ENCODE measurements around the gene DIP2C.
A peak's percentile ranks its signal among the peaks of the same experiment; 100 is the strongest.
"Not testable (repeated sequence)": the region's sequence is repeated elsewhere in the genome, so short reads cannot be mapped to it uniquely, and the experiment has no call there.

The DIP2C gene

DNA sequence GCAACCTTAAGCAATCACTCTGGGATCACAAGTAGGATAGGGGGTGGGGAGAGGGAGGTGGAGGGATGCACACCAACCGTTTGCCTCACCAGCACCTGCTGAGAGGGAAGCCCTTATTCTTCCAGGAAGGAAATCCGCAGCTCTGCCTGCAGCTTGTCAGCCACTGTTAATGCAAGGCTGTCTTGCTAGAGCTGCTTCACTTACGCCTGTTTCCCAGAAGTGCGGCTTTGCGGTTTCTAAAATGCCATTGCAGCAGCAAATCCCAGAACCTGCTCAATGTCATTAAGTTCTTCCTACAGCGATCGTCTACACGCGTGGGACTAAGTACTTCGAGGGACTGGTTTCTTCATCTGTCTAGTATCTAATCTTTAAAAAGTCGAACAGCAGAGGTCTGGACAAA is 363.1 kb downstream of the DIP2C start:
- DNase-seq (ENCODE audit: low spot score), result no peak

DNA sequence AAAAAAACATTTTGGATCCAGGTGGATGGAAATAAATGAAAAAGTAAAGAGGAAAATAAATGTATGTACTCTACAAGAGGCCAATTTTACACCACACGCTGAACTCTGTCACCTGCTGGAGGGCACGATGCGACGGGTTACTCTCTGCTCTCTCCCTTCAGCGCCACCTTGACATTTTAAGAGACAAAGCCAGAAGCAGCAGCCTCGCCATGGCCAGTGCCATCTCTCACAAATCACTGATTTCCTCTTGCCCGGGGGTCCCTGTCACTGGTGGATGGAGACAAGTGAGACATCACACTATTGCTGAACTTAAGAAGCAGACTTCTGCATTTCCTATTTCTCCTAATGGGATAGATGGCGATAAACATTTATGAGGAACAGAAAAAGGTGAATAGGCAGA is 364.2 kb downstream of the DIP2C start:
- DNase-seq (ENCODE audit: low spot score), result no peak

DNA sequence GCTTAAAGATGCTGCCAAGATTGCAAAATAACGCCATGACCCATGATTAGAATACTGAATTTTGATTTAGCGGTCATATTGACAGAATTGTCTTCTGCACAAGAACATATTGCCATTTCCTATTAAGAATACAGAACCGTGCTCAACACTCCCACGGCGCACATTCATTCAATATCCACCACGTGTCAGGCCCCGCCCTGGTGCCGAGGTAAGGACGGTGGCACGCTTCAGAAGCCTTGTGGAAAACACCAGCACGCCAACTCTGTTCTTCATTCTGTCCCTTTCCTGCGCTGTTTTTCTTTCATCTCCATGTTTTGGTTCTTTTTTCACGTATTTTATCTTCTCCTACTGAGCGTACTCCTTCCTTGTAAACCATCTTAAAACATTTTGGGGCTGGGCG is 364.9 kb downstream of the DIP2C start:
- DNase-seq (ENCODE audit: low spot score), result no peak

GRCh38 chr10:323651-324293 is 365.7 kb downstream of the DIP2C start:
- DNase-seq (ENCODE audit: low spot score), result peak; percentile 45

- not testable (repeated sequence) for DNase-seq (ENCODE audit: low spot score)
Observed at GRCh38 chr10:323046-323445, 366.4 kb downstream of the DIP2C start.

DNA sequence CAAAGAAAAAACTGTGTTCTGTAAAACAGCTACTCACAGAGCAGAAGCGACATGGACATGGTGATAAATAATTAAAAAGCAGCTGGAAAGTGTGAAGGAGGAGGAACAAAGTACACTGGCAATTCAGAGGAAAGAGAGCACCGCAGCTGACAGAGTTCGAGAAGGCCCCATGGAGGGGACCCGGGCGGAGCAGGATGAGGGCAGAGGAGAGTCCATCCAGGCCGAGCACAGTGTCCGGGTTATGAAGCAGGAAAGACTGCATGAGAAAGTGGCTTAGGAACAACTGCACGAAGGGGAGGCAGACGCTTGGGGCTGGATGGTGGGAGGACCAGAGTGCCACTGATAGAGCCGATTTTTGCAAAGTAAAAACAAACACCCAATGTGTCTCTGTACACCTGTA is 368.7 kb downstream of the DIP2C start:
- no peak for DNase-seq (ENCODE audit: low spot score)

DNA sequence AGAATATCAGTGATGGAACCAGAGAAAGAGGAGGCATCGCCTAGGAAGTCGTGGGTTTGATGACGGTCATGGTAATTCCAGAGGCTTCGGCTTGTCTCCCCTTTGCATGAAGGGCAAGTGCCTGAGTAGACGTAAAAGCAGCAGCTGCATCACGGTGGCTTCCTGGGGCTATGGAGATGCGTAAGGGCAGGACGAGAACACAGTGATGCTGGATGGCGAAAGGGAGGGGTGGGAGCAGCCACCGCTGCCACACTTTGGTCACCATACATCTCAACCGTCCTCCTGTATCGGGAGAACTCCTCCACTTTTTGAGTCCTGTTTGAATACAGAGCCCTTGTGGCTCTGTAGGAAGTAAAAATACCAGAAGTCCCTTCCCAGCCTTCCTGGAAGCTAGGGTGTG is 371.5 kb downstream of the DIP2C start:
- DNase-seq (ENCODE audit: low spot score), result no peak

- peak; percentile 91 for DNase-seq (ENCODE audit: low spot score)
Observed at GRCh38 chr10:317271-317769, 372.1 kb downstream of the DIP2C start.

DNA sequence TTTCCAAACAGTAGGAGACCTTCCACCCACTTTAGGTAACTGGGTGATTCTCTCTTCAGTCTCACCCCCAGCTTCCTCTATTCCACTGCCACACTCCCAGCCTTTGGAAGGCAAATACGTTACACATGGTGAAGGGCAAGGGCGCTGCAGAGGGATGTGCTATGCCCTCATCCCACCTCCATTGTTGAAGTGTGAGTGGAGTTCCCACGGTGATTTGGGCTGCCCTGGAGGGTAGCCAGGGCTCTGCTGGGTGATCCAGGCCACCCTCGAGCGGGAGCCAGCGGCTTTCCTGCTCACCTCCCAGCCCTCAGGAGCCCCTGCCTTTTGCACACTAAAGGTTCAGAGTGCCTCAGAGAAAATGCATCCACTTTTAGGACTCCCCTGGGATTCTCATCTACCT is 373.1 kb downstream of the DIP2C start:
- no peak for DNase-seq (ENCODE audit: low spot score)

- no peak for DNase-seq (ENCODE audit: low spot score)
Observed at GRCh38 chr10:314871-315270, 374.6 kb downstream of the DIP2C start.

DNA sequence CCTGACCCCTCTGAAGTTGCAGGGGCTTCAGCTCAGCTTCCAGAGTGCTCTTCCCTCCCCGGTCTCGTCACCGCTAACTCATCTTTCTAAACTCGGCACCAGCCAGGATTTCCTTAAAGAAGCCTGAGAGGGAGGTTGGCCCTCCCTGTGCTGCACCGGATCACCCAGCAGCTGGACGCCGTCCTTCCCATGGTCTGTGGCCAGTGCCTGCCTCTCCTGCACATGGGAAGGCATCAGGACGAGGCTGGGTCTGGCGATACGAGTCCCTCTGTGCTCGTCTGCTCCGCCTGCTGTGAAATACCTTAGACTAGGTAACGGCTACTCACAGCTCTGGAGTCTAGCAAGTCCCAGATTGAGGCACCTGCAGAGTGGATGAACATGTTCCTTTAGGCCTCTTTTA is 375.1 kb downstream of the DIP2C start:
- no peak for DNase-seq (ENCODE audit: low spot score)

DNA sequence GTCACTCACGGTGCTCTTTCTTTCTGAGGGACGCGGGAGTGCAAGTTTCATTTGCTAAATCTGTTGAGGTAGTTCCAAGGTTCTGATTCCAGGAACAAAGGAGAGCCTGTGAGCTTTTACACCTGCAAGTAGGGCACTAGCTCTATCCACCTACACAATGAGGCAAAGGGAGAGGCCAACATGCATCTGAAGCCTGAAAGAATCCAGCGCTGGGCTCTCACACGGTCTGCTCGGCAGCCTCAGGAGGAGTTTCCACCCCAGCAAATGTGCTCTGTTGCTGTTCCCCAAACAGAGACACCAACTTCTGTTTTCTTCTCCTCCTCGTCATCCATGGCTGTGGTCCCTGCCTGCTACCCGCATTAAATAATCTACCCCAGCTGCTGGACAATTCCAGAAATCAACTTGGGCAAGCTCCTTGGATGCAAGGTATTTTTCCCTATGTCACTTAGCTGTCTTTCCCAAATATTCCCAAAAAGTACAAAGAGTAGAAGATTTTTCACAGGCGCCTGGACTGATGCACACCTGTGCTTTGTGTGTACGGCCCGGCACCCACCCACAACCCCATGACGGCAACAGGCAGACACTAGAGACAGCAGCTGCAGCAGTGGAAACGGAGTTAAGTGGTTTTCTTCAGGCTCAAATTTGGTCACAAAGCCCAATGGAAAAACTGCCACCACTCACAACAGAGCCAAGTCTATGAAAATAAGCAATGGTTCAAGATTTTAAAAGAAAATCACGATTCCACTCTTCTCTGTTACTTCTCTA is 377.4 kb downstream of the DIP2C start:
- peak; percentile 67 for DNase-seq (ENCODE audit: low spot score)

DNA sequence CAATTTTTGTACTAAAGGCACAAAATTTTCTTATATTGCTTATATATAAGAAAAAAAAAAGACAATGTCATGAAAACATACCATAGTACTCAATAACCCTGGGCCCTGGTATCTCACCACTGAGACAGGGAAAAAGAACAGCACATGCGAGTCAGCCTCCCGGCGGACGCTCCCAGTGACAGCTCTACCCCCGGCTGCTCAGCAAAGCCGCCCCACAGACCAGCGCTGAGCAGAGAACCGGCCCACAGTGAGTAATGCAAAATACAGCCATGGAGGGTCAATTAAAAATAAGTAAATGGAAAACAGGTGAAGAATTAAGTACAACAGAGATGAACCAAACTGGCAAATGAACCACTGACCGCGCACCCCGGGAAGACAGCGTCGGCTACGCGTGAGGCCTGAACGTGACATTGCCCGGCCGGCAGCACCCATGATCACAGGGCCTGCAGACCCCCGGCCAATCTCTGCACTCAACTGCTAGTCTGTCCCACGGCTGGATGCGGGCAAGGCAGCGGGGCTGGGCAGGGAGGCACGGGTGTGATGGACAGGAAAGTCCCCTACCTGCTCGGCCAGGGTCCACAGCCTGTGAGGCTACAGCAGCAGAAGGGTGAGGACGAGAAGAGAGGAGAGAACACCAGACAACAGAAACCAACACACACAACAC is 378.4 kb downstream of the DIP2C start:
- DNase-seq (ENCODE audit: low spot score), result no peak

GRCh38 chr10:310371-310770 is 379.1 kb downstream of the DIP2C start:
- no peak for DNase-seq (ENCODE audit: low spot score)

- DNase-seq (ENCODE audit: low spot score), result no peak
Observed at GRCh38 chr10:308572-309085, 380.8 kb downstream of the DIP2C start.

GRCh38 chr10:308101-308500 is 381.4 kb downstream of the DIP2C start:
- DNase-seq (ENCODE audit: low spot score), result no peak

GRCh38 chr10:307659-308058 is 381.8 kb downstream of the DIP2C start:
- DNase-seq (ENCODE audit: low spot score), result no peak

DNA sequence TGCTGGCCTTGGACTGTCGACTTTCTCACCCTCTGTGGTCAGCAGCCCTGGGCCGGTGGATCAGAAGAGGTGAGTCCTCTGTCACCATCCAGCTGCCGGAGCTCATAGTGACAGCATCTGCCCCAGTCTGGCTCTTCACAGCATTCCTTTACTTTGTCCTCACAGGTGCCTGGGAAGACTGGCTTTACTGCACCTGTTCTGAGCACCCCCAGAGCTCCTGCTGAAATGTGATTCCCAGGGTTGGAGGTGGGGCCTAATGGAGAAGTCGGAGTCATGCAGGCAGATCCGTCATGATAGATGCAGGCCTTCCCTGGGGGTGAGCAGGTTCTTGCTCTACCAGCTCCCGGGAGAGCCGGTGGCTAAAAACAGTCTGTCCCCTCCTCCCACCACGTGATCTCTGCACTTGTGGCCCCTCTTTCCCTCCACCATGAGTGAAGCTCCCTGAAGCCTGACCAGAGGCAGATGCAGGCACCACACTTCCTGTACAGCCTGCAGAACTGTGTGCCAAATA is 382.7 kb downstream of the DIP2C start:
- DNase-seq (ENCODE audit: low spot score), result peak; percentile 71

GRCh38 chr10:306007-306674 is 383.3 kb downstream of the DIP2C start:
- no peak for DNase-seq (ENCODE audit: low spot score)

- no peak for DNase-seq (ENCODE audit: low spot score)
Observed at GRCh38 chr10:305034-305433, 384.4 kb downstream of the DIP2C start.

DNA sequence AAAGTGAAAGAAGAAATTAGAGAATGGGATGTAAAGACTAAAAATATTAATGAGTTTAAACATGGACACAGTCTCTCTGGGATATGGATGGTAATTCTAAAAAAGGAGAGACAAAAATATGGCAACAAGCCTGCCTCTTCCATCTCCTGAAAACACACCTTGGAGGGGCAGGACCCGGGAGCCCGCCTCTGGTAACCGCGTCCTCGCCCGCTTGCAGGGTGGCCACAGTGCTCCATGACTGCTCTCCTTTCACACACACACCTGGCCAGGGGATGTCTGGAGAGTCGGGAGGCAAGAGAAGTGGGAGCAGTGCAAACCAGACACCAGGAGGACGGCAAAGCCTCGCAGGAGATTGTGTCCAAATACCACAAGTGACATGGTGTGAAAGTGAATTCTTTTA is 387.9 kb downstream of the DIP2C start:
- DNase-seq (ENCODE audit: low spot score), result no peak

DNA sequence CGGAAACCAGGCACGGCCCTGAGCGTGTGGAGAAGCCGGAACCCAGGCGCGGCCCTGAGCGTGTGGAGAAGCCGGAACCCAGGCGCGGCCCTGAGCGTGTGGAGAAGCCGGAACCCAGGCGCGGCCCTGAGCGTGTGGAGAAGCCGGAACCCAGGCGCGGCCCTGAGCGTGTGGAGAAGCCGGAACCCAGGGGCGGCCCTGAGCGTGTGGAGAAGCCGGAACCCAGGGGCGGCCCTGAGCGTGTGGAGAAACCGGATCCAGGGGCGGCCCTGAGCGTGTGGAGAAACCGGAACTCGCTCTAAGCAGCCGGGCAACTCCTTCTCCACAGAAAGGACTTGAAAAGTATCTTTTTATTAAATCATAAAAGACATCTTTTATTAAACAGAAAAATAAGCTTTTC is 388.9 kb downstream of the DIP2C start:
- DNase-seq (ENCODE audit: low spot score), result not testable (repeated sequence)

Data from germinal center (tissue), 1 donor.